GM10266 (cell line): ENCODE measurements around the gene RFX1.

Source experiments
- DNase-seq: peaks from one replicate; pipeline ENCODE4 v3.0.0; 2012; ENCODE audit errors: extremely low spot score
- CTCF ChIP-seq: IDR thresholded peaks from 2 replicates; pipeline ENCODE4 v1.5.1; 2012; ENCODE audit warnings: mild to moderate bottlenecking, low read depth; ENCODE audit not compliant: control insufficient read depth, insufficient read depth; ENCODE audit errors: missing control alignments

Gene RFX1

GRCh38 chr19:13946414-13946813, 59.7 kb downstream of the RFX1 start:
- DNase-seq = no peak
- no peak for TF ChIP-seq CTCF

- DNase-seq = no peak
Observed at GRCh38 chr19:13942023-13942684, 64.0 kb downstream of the RFX1 start.

GRCh38 chr19:13938301-13939064, 67.6 kb downstream of the RFX1 start, which contains the start of gene PODNL1:
Gene PODNL1, minus strand, starts transcription at chr19:13938417. Its CDS starts 236 bp downstream, at chr19:13938181.
- DNase-seq = no peak

More at GRCh38 chr19:13942023-13942684, 64.0 kb downstream of the RFX1 start:
- no peak for TF ChIP-seq CTCF

GRCh38 chr19:13937479-13938300, 68.4 kb downstream of the RFX1 start:
- no peak for DNase-seq

More at GRCh38 chr19:13938301-13939064, 67.6 kb downstream of the RFX1 start, which contains the start of gene PODNL1:
- no peak for TF ChIP-seq CTCF

GRCh38 chr19:13935765-13936510, 70.2 kb downstream of the RFX1 start:
- TF ChIP-seq CTCF = no peak
- no peak for DNase-seq

More at GRCh38 chr19:13937479-13938300, 68.4 kb downstream of the RFX1 start:
- TF ChIP-seq CTCF = no peak

- DNase-seq = no peak
- TF ChIP-seq CTCF = no peak
Observed at GRCh38 chr19:13934785-13935109, 71.4 kb downstream of the RFX1 start.
